Body of pancreas (tissue), 4 donors: ENCODE data around the gene SLC25A51.

Source experiments
- CTCF ChIP-seq, 7 experiments: fragments of 450-650 bp in 4 of 7; fragments of 200-600 bp in 3 of 7; sonication (generic) in 3 of 7; IDR thresholded peaks; one replicate each; pipeline ENCODE4 v1.5.1; 2016 to 2019; ENCODE audit warnings: antibody characterized with exemption in 7 of 7
- POLR2A ChIP-seq, 3 donors: fragments of 450-650 bp; IDR thresholded peaks; one replicate each; pipeline ENCODE4 v1.6.1; 2016; ENCODE audit warnings: antibody characterized with exemption in 3 of 3, mild to moderate bottlenecking in 2 of 3

DNA sequence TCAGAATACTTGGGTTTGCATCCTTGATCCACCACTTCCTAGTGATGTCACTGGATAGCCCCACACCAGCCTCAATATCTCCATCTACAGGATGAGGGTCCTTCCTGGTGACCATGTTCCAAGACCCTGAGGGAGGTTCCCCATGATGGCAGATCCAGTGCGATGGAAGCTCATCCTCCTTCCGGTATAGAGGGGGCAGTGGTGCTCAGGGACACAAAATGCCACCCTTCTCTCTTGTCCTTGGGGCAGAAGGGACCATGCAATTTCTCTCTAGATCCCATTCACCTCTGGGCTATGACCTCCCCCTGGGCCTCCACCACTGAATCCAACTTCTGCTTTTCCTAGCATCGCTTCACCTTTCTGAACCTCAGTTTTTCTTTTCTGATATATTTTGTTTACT is 5.4 kb upstream of the SLC25A51 start:
- TF ChIP-seq CTCF (IDR thresholded peaks at IDR 0.05) (no peak), POLR2A (IDR thresholded peaks at IDR 0.05) (no peak)
